Skeletal muscle tissue (tissue), 4 donors: ENCODE measurements around the gene MFGE8. TPM values are rescaled to one million over a fixed set of nuclear protein-coding genes. Genes with fewer than 3 reads are reported as not detected.

Source experiments
- H3K27ac ChIP-seq: one replicate; pipeline ENCODE4 v1.7.0; 2013; ENCODE audit warnings: mild to moderate bottlenecking, low read depth, low read length, inconsistent platforms
- H3K27me3 ChIP-seq, 3 donors: one replicate each; pipeline ENCODE4 v1.7.0; 2013; ENCODE audit warnings: low read length in 3 of 3; ENCODE audit not compliant: control insufficient read depth in 3 of 3, insufficient read depth in 3 of 3
- H3K36me3 ChIP-seq, 3 donors: one replicate each; pipeline ENCODE4 v1.7.0; 2013; ENCODE audit warnings: low read length in 3 of 3; ENCODE audit not compliant: control insufficient read depth in 3 of 3, insufficient read depth in 3 of 3
- H3K4me1 ChIP-seq, 3 donors: one replicate each; pipeline ENCODE4 v1.7.0; 2013; ENCODE audit warnings: low read length in 3 of 3, mild to moderate bottlenecking in 3 of 3; ENCODE audit not compliant: control insufficient read depth in 3 of 3, insufficient read depth in 3 of 3
- H3K4me3 ChIP-seq, 3 donors: one replicate each; pipeline ENCODE4 v1.7.0; 2013; ENCODE audit warnings: low read length in 3 of 3
- H3K9ac ChIP-seq, 3 donors: one replicate each; pipeline ENCODE4 v1.7.0; 2013; ENCODE audit warnings: low read length in 3 of 3, mild to moderate bottlenecking in 3 of 3, moderate library complexity in 2 of 3, low read depth in 1 of 3
- H3K9me3 ChIP-seq, 3 donors: one replicate each; pipeline ENCODE4 v1.7.0; 2013; ENCODE audit warnings: low read length in 3 of 3; ENCODE audit not compliant: control insufficient read depth in 3 of 3
- total RNA-seq: library from RNA; depleted of rRNA; stranded (reverse); fragments of >200 nt; gene quantifications from one replicate; pipeline ENCODE4 v1.2.3, GENCODE V29; 2014
- donor health status: Osteomylitis.

Gene MFGE8
- total RNA-seq, 1 donor from 2014 or later = 35.0 TPM

DNA sequence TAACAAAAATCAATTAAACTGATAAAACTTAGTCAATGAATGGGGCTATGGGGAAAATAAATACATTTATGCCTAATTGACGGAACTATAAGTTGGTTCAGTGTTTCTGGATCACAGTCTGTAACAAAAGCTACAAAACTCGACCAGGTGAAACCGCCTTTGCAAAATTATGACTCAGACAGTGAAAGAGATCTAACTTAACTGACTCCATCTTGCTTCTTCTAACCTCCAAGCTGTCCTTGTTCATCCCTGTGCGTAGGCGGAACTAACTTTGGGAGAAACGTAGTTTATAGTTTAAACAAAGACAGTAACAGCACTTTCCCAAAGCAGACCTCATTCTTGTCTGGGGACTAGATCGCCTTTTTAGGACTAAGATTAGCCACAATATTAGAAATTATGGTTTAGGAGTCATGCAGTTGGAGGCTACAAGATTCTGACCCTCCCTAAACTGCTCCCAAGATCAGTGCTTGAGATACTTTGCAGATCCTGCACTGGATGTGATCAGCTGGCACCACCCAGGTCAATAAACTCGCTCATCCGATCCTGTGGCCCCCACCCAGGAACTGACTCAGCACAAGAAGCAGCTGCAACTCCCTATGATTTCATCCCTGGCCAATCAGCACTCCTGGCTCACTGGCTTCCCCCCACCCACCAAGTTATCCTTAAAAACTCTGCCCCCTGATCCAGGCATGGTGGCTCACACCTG is 7.2 kb upstream of the MFGE8 start:
- Histone ChIP-seq H3K9me3 (no peaks in the 10 kb centered on the region), H3K9ac (no peak overlapping the region), H3K4me3 (no peak overlapping the region), H3K4me1 (peaks cover 0 to 14% (median 4%) of the 10 kb centered on the region in 3 donors), H3K36me3 (no peaks in the 10 kb centered on the region), H3K27me3 (no peaks in the 10 kb centered on the region), H3K27ac (no peak overlapping the region)

DNA sequence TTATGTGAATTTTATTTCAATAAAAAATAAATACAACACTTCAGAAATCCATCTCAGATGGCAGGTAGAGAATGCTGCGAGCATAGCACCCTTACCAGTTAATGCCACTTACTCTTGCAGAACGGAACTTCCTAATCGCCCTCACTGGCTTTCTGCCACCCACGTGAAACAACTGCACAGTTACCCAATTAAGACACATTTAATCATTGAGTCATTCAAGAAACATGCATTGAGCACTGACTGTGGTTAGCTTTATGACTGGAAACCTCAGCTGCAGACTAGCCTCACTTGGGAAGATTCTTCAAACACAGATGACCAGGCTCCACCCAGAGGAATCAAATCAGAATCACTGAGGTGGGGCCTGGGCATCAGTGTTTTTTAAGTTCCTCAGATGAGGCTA is 5.6 kb upstream of the MFGE8 start:
- H3K4me1 ChIP-seq = peaks cover 0 to 19% (median 5%) of the 10 kb centered on the region in 3 donors
- no peak overlapping the region for H3K4me3 ChIP-seq
- H3K9ac ChIP-seq = peak overlapping the region in 1 of 3 donors; percentile 56
- no peaks in the 10 kb centered on the region for H3K27me3 ChIP-seq
- no peaks in the 10 kb centered on the region for H3K36me3 ChIP-seq
- H3K27ac ChIP-seq = peak overlapping the region; percentile 83
- H3K9me3 ChIP-seq = no peaks in the 10 kb centered on the region

DNA sequence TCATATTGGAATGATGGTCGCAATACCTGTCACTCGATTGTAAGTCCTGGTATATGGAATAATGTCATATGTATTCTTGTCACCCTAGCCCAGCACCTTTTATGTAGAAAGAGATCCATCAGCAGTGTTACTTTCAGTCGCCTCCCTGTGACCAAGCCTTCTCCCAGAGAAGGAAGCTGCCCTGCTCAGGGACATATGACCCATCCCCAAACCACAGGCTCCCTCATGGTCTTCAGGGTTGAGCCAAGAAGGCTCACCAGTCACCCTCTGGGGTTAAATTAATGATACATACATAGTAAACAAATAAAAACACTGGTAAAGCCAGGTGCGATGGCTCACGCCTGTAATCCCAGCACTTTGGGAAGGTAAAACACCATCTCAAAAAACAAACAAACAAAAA is 4.6 kb upstream of the MFGE8 start:
- Histone ChIP-seq H3K4me1 (peaks cover 3 to 22% (median 10%) of the 10 kb centered on the region in 3 donors), H3K36me3 (no peaks in the 10 kb centered on the region), H3K9ac (no peak overlapping the region), H3K27me3 (no peaks in the 10 kb centered on the region), H3K9me3 (no peaks in the 10 kb centered on the region), H3K4me3 (no peak overlapping the region), H3K27ac (peak overlapping the region; percentile 83)

DNA sequence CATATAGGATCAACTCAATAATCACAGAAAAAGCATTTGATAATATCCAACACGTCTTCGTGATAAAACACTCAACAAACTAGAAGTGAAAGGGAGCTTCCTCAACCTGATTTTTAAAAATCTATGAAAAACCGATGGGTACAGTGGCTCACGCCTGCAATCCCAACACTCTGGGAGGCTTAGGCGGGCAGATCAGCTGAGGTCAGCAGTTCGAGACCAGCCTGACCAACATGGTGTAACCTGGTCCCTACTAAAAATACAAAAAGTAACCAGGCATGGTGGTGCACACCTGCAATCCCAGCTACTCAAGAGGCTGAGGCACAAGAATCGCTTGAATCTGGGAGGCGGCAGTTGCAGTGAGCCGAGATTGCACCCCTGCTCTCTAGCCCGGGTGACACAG is 2.2 kb upstream of the MFGE8 start:
- Histone ChIP-seq H3K27ac (no peak overlapping the region), H3K4me1 (peaks cover 18 to 44% (median 24%) of the 10 kb centered on the region in 3 donors), H3K27me3 (no peaks in the 10 kb centered on the region), H3K36me3 (peaks cover 0 to 2% (median 0%) of the 10 kb centered on the region in 3 donors), H3K9ac (no peak overlapping the region), H3K9me3 (no peaks in the 10 kb centered on the region), H3K4me3 (no peak overlapping the region)

DNA sequence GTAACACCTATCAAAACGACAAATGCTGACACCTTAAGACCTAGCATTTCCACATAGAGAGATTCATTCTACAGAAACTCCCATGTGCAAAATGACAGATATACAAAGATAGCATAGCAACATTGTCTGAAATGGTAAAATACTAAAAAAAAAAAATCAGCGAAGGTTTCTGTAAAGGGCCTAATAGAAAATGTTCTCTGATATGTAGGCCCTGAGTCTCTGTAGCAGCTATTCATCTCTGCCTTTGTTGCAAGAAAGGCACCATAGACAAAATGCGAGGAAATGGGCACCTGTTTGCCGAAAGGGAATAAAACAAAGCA is 631 bp upstream of the MFGE8 start:
- Histone ChIP-seq H3K27me3 (no peaks in the 10 kb centered on the region), H3K4me3 (peak overlapping the region; percentile 77 to 90 (median 87)), H3K9me3 (no peaks in the 10 kb centered on the region), H3K9ac (peak overlapping the region in 2 of 3 donors; percentile 95 to 97), H3K4me1 (peaks cover 33 to 53% (median 37%) of the 10 kb centered on the region in 3 donors), H3K36me3 (peaks cover 9 to 17% (median 9%) of the 10 kb centered on the region in 3 donors), H3K27ac (peak overlapping the region; percentile 99)

DNA sequence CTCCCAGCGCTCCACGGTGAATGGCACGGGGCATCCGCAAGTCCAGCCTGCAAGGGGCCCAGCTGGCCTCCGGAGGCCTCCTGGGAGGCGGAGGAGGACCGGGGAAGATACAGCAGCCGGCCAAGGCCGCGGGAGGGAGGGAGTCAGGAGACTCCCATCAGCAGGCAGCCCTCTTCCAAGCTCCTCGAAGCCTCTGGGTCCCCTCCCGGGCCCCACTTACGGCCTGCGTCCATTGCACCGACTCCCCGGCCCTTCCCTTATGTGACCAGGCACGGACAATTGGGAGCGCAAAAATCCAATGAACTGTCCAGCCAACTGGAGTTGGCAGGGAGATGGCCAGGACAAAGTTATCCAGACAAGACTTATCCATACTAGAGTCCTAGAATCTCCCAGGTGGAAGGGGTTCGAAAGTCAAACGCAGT is 668 bp downstream of the MFGE8 start:
- Histone ChIP-seq H3K27me3 (no peaks in the 10 kb centered on the region), H3K27ac (peak overlapping the region; percentile 99), H3K9me3 (no peaks in the 10 kb centered on the region), H3K36me3 (peaks cover 16 to 29% (median 18%) of the 10 kb centered on the region in 3 donors), H3K4me1 (peaks cover 44 to 60% (median 50%) of the 10 kb centered on the region in 3 donors), H3K9ac (peak overlapping the region; percentile 91 to 97 (median 95)), H3K4me3 (peak overlapping the region; percentile 77 to 90 (median 87))

DNA sequence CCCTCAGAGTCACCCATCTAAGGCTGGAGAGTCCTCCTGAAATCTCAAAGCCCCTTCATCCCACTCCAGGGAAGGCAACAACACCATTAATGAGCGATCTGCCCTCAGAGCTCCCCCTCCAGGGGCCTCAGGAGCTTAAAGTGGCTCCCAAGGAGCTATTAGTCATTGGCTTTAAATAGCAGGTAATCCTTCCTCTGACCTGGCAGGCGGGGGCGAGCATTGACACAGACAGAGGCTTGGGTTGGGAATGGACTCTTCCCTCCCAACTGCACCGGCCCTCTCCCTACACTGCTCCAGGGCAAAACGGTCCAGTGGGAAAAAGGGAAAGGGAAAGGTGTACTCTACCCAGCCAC is 1.4 kb downstream of the MFGE8 start:
- Histone ChIP-seq H3K9ac (peak overlapping the region; percentile 91 to 97 (median 95)), H3K27me3 (no peaks in the 10 kb centered on the region), H3K4me3 (peak overlapping the region; percentile 77 to 90 (median 87)), H3K36me3 (peaks cover 20 to 36% (median 22%) of the 10 kb centered on the region in 3 donors), H3K27ac (peak overlapping the region; percentile 99), H3K9me3 (no peaks in the 10 kb centered on the region), H3K4me1 (peaks cover 47 to 68% (median 58%) of the 10 kb centered on the region in 3 donors)

DNA sequence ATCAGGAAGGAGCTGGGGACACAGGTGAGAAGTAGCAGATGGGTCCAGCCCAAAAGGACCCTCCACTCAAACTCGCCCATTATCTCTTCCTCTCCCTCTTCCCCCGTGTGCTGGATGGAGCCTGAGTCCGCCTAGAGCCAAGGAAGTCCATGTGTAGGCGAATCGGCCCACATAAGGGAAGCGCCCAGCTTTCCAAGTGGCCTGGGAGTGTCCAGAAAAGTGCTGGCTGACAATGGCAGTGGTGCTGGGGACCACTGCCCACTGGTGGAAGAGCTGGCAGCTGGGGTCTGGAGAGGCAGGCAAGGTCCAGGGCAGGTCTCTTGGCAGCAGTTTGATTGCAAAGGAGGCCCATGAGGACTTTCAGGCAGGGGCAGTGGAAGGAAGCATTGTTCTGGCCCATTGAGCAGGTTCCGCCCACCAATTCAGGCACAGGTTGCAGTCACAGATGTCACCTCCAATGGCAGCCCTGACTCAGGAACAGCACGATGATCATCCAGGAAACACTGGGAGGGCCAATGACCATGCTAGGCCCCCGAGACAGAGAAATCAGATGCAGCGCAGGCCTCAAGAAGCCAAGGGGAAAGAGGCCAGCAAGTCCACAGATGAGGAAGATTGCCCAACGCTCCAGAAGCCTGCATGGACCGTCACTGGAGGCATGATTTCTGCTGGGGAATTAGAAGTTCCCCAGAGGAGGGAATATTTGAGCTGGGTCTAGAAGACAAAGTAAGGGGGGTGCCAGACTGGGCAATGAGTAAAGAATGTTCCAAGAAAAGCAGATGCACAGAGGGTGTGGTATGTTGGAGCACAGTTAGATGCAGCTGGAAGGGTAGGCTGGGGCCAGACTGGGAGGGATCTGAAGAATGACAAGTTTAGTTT is 3.0 kb downstream of the MFGE8 start:
- Histone ChIP-seq H3K4me1 (peaks cover 51 to 78% (median 65%) of the 10 kb centered on the region in 3 donors), H3K27me3 (no peaks in the 10 kb centered on the region), H3K27ac (peak overlapping the region; percentile 99), H3K9me3 (no peaks in the 10 kb centered on the region), H3K4me3 (peak overlapping the region; percentile 16 to 56 (median 25)), H3K9ac (peak overlapping the region; percentile 21 to 72 (median 28)), H3K36me3 (peaks cover 31 to 49% (median 34%) of the 10 kb centered on the region in 3 donors)

DNA sequence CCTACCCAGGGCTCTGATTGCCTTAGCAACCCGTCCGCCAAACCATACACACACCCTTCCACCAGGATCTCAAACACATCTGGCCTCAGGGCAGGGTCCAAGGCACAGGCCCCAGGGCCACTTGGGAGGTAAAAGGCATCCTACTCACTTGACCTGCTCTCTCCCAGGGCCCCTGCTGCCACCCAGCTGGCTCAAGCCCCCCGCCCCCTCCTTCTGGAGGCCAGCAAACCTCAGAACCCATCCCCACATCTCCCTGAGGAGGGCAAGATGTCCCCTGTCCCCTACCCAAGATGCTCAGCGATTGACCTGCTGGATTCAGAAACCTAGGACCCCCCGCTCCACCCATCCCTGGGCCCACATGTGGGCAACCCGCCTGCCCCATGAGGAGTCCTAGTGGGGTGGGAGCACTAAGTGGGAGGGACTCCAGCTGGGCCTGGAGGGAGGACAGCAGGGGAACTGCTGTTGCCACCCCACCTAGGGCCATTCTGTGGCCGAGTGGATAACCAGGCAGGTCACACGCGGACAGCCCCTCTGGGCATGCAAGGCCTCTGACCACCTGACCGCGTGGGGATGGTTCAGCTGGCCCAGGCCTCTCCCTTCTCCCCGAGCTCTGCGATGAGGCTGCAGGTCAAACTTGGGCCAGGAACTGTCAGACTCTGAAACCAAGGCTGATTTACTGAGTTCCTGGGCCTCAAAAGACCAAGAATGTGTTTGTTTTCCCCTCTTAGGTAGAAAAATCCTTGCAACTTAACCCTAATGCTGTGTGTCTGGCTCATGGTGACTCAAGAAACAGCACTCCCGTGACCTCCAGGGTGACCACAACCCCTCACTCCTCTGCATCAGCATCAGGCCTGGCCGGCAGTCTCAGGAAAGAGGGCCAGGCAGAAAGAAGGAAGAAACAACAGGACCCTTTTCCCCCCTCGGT is 4.2 kb downstream of the MFGE8 start:
- Histone ChIP-seq H3K4me3 (peak overlapping the region in 1 of 3 donors; percentile 54), H3K9ac (peak overlapping the region; percentile 28 to 72 (median 51)), H3K9me3 (no peaks in the 10 kb centered on the region), H3K4me1 (peaks cover 61 to 87% (median 78%) of the 10 kb centered on the region in 3 donors), H3K27ac (peak overlapping the region; percentile 99), H3K36me3 (peaks cover 33 to 54% (median 38%) of the 10 kb centered on the region in 3 donors), H3K27me3 (no peaks in the 10 kb centered on the region)
